NCI-H1694 (cell line): Measurements from ENCODE around the gene IGF2BP1.
"Not testable (repeated sequence)": the region's sequence is repeated elsewhere in the genome, so short reads cannot be mapped to it uniquely, and the experiment has no call there.

ENCODE experiments used
- DNase-seq: peaks from one replicate; lab custom pipeline; 2025; lab: John Stamatoyannopoulos, UW

IGF2BP1 gene

DNA sequence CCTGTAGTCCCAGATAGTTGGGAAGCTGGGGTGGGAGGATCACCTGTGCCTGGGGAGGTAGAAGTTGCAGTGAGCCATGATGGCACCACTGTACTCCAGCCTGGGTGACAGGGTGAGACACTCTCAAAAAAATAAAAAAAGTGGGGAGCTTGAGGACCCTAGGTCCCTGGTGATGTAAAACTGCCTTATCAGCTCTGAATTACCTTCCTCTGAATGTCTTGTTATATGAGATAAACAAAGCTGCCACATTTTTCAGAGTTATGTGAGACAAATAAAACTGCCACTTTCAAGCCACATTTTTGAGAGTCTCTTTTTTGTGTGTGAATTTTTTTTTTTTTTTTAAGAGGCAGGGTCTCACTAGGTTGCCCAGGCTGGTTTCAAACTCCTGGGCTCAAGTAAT is 103.4 kb downstream of the IGF2BP1 start:
- DNase-seq = no peak

- DNase-seq = no peak
These were observed 103.9 kb downstream of the IGF2BP1 start for GRCh38 chr17:49101054-49101534.

DNA sequence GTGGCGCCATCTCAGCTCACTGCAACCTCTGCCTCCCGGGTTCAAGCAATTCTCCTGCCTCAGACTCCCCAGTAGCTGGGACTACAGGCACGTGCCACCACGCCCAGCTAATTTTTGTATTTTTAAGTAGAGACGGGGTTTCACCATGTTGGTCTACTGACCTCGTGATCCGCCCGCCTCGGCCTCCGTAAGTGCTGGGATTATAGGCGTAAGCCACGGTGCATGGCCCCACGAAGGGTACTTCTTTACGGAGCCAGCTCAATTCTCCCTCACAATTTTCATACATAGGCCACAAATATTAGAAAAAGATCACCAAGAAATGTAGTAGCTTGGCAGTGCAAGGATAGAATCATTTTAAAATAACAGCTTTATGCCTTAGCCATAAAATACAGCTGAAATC is 106.2 kb downstream of the IGF2BP1 start:
- not testable (repeated sequence) for DNase-seq

DNA sequence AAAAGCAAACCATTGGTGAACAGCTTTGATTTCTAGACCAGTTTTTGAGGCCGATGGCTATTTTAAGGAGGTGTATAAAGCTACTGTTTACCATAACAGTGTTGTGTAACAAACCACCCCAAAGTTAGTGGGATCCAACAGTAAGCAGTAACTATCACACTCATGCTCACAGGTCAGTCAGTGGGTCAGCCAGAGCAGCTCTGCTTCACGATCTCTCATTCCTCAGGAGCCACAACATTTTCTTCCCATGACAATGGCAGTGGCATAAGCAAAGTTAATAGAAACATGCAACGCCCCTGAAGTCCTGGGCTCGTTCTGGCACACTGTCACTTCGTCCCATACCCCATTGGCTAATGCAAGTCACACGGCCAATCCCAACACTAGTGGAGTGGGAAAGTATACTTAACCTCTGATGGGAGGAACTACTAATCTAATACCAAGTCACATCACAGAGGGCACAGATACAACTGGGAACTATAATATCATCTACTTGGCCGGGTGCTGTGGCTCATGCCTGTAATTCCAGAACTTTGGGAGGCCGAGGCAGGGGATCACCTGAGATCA is 107.4 kb downstream of the IGF2BP1 start:
- no peak for DNase-seq
